GM12873 (cell line): ENCODE results near the gene SRRM1.

Experiments
- TF ChIP-seq, protein P1 (sequence below): IDR thresholded peaks from 2 replicates; pipeline ENCODE4 v1.5.1; 2012; ENCODE audit warnings: low read depth, mild to moderate bottlenecking, moderate library complexity, low read length, control low read depth; ENCODE audit not compliant: insufficient read depth; ENCODE audit errors: missing control alignments

Gene SRRM1

DNA sequence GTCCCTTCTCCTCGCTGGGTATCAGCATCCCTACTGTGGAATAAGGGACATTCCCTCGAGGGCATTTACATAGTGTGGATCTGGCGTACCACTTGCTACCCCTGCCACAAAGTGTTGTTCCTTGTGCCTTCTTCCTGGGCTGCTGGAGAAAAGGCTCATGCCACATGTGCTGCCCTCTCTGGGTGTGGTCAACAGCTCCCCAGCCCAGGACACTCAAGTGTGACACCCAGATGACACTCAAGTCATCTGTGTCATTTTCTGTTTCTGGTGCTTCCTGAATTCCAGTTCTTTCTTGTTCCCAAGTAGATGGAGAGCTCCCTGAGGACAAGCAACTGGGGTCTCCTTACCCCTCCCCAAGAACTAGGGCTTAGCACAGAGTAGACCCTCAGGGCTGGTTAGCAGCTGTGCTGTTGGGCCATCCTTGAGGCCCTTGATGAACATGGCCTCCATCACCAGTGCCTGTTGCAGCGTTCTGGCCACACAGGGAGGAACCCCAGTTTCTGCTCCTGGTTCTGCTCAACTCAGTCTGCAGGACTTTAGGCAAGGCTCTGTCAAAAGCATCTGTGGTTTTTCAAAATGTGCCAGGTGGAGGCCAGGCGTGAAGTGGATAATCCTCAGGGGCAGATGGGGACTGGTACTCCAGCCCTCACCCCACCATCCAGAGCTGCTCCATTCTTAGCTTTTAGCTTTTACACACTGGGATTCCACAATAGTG, 53.1 kb downstream of the SRRM1 start:
- TF ChIP-seq, protein P1, sequence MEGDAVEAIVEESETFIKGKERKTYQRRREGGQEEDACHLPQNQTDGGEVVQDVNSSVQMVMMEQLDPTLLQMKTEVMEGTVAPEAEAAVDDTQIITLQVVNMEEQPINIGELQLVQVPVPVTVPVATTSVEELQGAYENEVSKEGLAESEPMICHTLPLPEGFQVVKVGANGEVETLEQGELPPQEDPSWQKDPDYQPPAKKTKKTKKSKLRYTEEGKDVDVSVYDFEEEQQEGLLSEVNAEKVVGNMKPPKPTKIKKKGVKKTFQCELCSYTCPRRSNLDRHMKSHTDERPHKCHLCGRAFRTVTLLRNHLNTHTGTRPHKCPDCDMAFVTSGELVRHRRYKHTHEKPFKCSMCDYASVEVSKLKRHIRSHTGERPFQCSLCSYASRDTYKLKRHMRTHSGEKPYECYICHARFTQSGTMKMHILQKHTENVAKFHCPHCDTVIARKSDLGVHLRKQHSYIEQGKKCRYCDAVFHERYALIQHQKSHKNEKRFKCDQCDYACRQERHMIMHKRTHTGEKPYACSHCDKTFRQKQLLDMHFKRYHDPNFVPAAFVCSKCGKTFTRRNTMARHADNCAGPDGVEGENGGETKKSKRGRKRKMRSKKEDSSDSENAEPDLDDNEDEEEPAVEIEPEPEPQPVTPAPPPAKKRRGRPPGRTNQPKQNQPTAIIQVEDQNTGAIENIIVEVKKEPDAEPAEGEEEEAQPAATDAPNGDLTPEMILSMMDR: no peak

DNA sequence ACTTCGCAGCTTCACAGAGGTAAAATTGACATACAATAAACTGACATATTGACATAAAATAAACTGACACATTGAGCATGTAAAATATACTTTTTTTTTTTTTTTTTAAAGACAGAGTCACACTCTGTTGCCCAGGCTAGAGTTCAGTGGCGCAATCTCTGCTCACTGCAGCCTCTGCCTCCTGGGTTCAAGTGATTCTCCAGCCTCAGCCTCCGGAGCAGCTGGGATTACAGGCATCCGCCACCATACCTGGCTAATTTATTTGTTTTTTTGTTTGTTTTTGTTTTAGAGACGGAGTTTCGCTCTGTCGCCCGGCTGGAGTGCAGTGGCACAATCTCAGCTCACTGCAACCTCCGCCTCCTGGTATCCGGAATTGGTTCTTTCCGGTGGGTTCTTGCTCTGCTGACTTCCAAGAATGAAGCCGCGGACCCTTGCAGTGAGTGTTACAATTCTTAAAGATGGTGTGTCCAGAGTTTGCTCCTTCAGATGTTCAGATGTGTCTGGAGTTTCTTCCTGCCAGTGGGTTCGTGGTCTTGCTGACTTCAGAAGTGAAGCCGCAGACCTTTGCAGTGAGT, 53.7 kb downstream of the SRRM1 start:
- TF ChIP-seq, protein P1: no peak

DNA sequence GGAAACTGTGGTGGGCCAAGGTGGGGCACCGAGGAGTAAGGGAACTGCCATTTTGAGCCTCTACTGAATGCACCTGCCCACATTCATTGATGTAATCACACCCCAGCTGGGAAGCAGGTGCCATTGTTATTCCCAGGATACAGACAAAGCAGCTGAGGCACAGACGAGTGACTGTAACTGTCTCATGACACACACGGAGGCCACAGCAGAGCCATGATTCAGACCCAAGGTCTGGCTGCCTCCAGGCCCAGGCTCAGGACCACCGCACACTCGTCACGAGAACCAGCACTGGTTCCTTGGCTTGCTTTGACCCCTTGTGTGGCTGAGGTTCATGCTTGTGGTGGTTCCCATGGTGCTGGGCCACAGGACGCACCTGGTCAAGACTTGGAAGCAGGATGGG, 56.5 kb downstream of the SRRM1 start:
- TF ChIP-seq, protein P1: no peak

DNA sequence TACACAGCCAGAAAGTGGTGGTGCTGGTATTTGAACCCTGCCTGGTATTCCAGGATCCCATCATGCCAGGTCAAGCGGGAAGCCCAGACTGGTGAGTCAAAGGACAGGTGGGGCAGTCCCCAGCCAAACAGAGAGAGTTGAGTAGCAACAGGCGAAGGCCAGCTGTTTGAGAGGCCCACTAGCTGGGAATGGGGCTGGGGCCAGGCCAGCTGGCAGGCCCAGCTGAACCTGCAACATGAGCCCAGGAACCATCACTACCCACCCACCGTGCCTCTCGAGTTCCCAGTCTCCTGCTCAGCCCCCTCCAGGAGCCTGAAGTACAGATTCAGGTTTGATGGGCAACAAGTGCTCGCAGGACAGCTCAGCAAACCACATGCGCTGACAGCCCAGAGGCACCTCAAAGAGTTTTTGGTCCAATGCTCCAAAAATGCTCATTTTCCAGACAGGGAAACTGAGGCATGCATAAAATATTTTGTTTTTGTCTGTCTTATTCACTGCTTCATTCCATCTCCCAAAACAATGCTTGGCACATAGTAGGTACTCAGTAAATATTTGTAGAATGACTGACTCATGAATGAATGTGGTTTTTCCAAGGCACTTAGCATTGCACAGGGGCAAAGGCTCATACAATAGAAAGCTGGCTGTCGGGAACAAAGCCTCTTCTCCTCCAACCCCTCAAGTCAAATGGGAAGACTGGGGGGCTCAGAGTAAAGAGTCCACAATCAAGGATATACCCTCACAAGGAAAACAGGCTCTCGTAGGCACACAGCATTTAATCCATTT, 59.6 kb downstream of the SRRM1 start:
- TF ChIP-seq, protein P1: no peak

DNA sequence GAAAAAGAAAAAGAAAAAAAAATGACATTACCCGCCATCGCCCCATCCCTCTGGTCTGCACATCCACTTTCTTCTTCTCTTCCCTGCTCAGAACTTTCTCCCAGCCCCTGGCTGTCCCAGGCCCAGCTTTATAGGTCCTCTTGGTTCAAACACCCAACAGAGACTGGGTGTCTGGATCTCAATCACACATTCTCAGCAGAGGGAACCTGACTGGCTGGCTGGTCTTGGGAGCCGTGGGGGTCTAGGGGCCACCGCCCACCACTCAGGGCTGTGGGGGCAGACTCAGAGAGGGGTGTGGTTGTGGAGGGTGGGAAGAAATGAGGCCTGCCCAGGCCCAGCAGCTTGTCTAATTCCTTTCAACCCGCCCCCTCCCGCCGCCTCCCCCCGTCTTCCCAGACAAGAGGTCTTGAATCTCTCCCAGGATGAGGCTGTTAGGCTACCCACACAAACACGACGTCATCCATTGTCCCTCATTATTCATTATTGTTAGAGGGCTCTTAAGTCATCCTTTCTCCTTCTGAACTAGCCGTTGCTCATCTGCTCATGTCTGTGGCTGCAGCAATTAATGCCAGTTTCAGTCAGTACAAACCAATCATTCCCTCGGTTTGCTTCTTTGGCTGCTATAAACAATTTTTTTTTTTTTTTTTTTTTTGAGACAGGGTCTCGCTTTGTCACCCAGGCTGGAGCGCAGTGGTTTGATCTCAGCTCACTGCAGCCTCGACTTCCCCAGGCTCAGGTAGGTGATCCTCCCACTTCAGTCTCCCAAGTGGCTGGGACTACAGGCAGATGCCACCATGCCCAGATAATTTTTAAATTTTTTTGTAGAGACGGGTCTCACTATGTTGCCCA, 61.5 kb downstream of the SRRM1 start:
- TF ChIP-seq, protein P1: no peak

DNA sequence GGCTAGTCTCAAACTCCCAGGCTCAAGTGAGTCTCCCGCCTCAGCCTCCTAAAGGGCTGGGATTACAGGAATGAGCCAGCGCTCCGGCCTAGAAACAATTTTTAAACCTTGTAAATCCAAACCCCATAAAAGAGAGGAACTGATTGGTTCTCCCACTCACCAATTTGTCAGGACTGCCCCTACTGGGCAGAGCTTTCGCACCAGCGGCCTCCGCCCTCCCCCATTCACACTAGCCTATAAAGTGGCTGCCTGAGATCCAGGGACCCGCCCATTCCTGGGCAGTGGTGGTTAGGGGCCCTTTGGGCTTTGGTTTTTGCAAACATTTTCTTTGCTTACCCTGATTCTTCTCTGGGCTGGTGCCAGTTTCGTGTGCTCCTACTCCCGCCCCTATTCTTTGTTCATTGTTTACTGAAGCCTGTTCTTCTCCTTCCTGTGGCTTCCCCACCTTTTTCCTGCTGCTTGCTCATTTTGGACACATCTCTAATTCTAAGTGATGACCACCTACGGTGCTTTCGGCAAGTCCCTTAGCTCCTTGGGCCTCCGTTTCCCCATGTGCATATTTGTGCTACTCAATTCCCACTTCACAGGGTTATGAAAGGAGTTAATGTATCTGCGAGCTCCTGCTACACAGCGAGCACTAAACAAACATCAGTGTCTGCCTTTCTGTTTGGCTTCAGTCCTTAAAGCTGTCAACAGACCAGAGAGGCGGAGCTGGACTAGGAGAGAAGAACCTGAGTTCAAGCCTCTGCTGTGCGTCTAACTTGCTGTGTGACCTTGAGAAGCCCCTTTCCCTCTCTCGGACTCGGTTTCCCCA, 62.4 kb downstream of the SRRM1 start:
- TF ChIP-seq, protein P1: no peak
